Endothelial cell of umbilical vein (primary cell): ENCODE data around the gene SPRED2. TPM values are rescaled to one million over a fixed set of nuclear protein-coding genes. Genes with fewer than 3 reads are reported as not detected.

ENCODE experiments used
- BruUV-seq: library from RNA; stranded (reverse); fragments of 400-500 nt; replicated peaks from 2 replicates; lab custom pipeline; 2021; lab: Mats Ljungman, UMichigan
- CTCF ChIA-PET: fragments of 300-600, 350-600 bp; sonication (Branson Sonifier 250); formaldehyde crosslinking; loops from one replicate; lab custom pipeline; 2021; ENCODE audit warnings: antibody characterized with exemption, inconsistent platforms; lab: Charles Lee
- POLR2A ChIA-PET: fragments of 300-600, 350-600 bp; sonication (Branson Sonifier 250); formaldehyde crosslinking; loops from one replicate; lab custom pipeline; 2021; ENCODE audit warnings: antibody characterized with exemption, inconsistent platforms; lab: Charles Lee
- DNase-seq: peaks from one replicate; pipeline ENCODE4 v3.0.0-alpha.2; 2011; ENCODE audit warnings: low read depth, low spot score
- FAIRE-seq: peaks from 2 replicates; lab custom pipeline; 2011; peaks lifted over from hg19 to GRCh38; lab: Jason Lieb, UNC
- H2AFZ ChIP-seq: 2 replicates; pipeline ENCODE4 v1.6.0; 2012; ENCODE audit warnings: low read depth, low read length, control low read depth, inconsistent platforms
- H3K27ac ChIP-seq: 2 replicates; pipeline ENCODE4 v1.5.1; 2011; ENCODE audit warnings: low read depth, mild to moderate bottlenecking, control low read depth, low read length, moderate library complexity; ENCODE audit not compliant: insufficient read depth
- H3K27me3 ChIP-seq, 2 experiments: 2 replicates each; pipeline versions ENCODE4 v1.6.0 to v1.6.1; 2011; ENCODE audit warnings: low read length in 2 of 2, mixed read lengths in 1 of 2; ENCODE audit not compliant: control insufficient read depth in 2 of 2, insufficient read depth in 2 of 2
- H3K36me3 ChIP-seq, 2 experiments: 2 replicates in 1 of 2; 3 replicates in 1 of 2; pipeline ENCODE4 v1.5.1; 2011; ENCODE audit warnings: low read length in 2 of 2, mild to moderate bottlenecking in 1 of 2, moderate library complexity in 1 of 2; ENCODE audit not compliant: control insufficient read depth in 2 of 2, insufficient read depth in 2 of 2; ENCODE audit errors: extremely low read depth in 1 of 2
- H3K4me1 ChIP-seq: 3 replicates; pipeline ENCODE4 v1.5.1; 2011; ENCODE audit warnings: mild to moderate bottlenecking, low read length; ENCODE audit not compliant: control insufficient read depth, insufficient read depth; ENCODE audit errors: extremely low read depth
- H3K4me2 ChIP-seq: 2 replicates; pipeline ENCODE4 v1.6.1; 2011; ENCODE audit warnings: low read length, control low read depth, mixed read lengths; ENCODE audit not compliant: insufficient read depth
- H3K4me3 ChIP-seq, 3 experiments: fragments of 200-600 bp in 1 of 3; sonication (generic), shearing (Covaris generic) in 1 of 3; replicated peaks in 1 of 3; 2 replicates each; pipeline ENCODE4 v1.5.1; 2011 to 2016; ENCODE audit warnings: control low read depth in 3 of 3, low read length in 3 of 3, mild to moderate bottlenecking in 2 of 3, inconsistent platforms in 1 of 3, low read depth in 1 of 3, moderate library complexity in 1 of 3; ENCODE audit not compliant: insufficient read depth in 1 of 3
- H3K79me2 ChIP-seq: 2 replicates; pipeline ENCODE4 v1.6.0; 2012; ENCODE audit warnings: low read length, inconsistent platforms; ENCODE audit not compliant: control insufficient read depth, insufficient read depth
- H3K9ac ChIP-seq: replicated peaks from 2 replicates; pipeline ENCODE3; 2011; ENCODE audit warnings: low read length, control low read depth; ENCODE audit not compliant: insufficient read depth; ENCODE audit errors: extremely low read depth
- H3K9me1 ChIP-seq: replicated peaks from 3 replicates; pipeline ENCODE4 v1.6.0; 2011; ENCODE audit warnings: mild to moderate bottlenecking, low read length; ENCODE audit not compliant: control insufficient read depth, insufficient read depth; ENCODE audit errors: extremely low read depth
- H3K9me3 ChIP-seq: replicated peaks from 2 replicates; pipeline ENCODE4 v1.5.1; 2012; ENCODE audit warnings: low read length, inconsistent platforms; ENCODE audit not compliant: control insufficient read depth, insufficient read depth
- H4K20me1 ChIP-seq: replicated peaks from 2 replicates; pipeline ENCODE3; 2011; ENCODE audit warnings: mild to moderate bottlenecking, low read length; ENCODE audit not compliant: control insufficient read depth, insufficient read depth; ENCODE audit errors: extremely low read depth
- EZH2 ChIP-seq: IDR thresholded peaks from 2 replicates; pipeline ENCODE4 v1.6.1; 2012; ENCODE audit warnings: borderline replicate concordance, low read depth, mild to moderate bottlenecking, moderate library complexity, low read length, inconsistent platforms; ENCODE audit not compliant: severe bottlenecking
- FOS ChIP-seq: IDR thresholded peaks from 2 replicates; pipeline ENCODE4 v1.6.1; 2011; ENCODE audit warnings: mild to moderate bottlenecking, low read length, moderate library complexity, borderline replicate concordance; ENCODE audit not compliant: insufficient read depth
- GATA2 ChIP-seq: IDR thresholded peaks from 2 replicates; pipeline ENCODE4 v1.7.0; 2011; ENCODE audit warnings: low read depth, mild to moderate bottlenecking, moderate library complexity, mixed read lengths, low read length; ENCODE audit not compliant: insufficient read length, insufficient read depth
- JUN ChIP-seq: IDR thresholded peaks from 2 replicates; pipeline ENCODE4 v1.6.1; 2011; ENCODE audit warnings: borderline replicate concordance, low read depth; ENCODE audit not compliant: insufficient read length, insufficient read depth
- MAX ChIP-seq: IDR thresholded peaks from 2 replicates; pipeline ENCODE4 v1.6.1; 2011; ENCODE audit not compliant: insufficient read depth, insufficient read length
- MYC ChIP-seq: IDR thresholded peaks from one replicate; pipeline ENCODE4 v1.6.1; 2011; ENCODE audit warnings: mild to moderate bottlenecking, low read depth, low read length
- POLR2A ChIP-seq: IDR thresholded peaks from 2 replicates; pipeline ENCODE4 v1.6.1; 2012; ENCODE audit warnings: low read depth, mild to moderate bottlenecking, control low read depth, low read length
- POLR2AphosphoS5 ChIP-seq: IDR thresholded peaks from 2 replicates; pipeline ENCODE4 v1.6.1; 2012; ENCODE audit warnings: low read depth, mild to moderate bottlenecking, control low read depth, low read length, moderate library complexity; ENCODE audit not compliant: insufficient read depth
- dilution Hi-C: fragments of 300-500 bp; cut with MboI; formaldehyde crosslinking; loops from one replicate; pipeline ENCODE4 v1.15.0; 2019; ENCODE audit warnings: low sequenced_read_pairs; ENCODE audit not compliant: extremely low pct_ligation_motif_present
- intact Hi-C: fragments of 100-400 bp; cut with micrococcal nuclease; formaldehyde crosslinking; loops from one replicate; pipeline ENCODE4 v1.10.0; 2022
- polyA plus RNA-seq, 4 experiments: library from polyadenylated mRNA; depleted of rRNA in 3 of 4; stranded (reverse) in 3 of 4; unstranded in 1 of 4; fragments of >200 nt; gene quantifications; 2 replicates each; pipeline versions ENCODE4 v1.2.1 to v1.2.3, GENCODE V29; 2011 to 2012; ENCODE audit warnings: missing spikeins in 1 of 4
- total RNA-seq: library from RNA; stranded (reverse); gene quantifications from 2 replicates; pipeline ENCODE4 v1.2.3, GENCODE V29; 2021
- TF ChIP-seq, protein P1 (sequence below), 2 donors: IDR thresholded peaks; 1 replicate in 1 of 2; 2 replicates in 1 of 2; pipeline ENCODE4 v1.5.1; 2011; ENCODE audit warnings: low read length in 2 of 2, mild to moderate bottlenecking in 2 of 2, moderate library complexity in 2 of 2, control low read depth in 1 of 2, inconsistent platforms in 1 of 2, low read depth in 1 of 2; ENCODE audit not compliant: insufficient read depth in 1 of 2; ENCODE audit errors: extremely low read depth in 1 of 2

The SPRED2 gene
- total and polyA plus RNA-seq, 2 donors (not counting 3 experiments of a cell fraction or from before 2014, with no cell fraction given): 3.6 to 9.6 TPM

GRCh38 chr2:65390134-65390533, 42.3 kb downstream of the SPRED2 start:
- dilution Hi-C loops: no loop called here
- FAIRE-seq: no peak
- CTCF ChIA-PET: no interaction called here
- Histone ChIP-seq H3K4me1 (no peaks in the 10 kb centered on the region), H4K20me1 (peaks cover 7% of the 10 kb centered on the region), H3K36me3 (no peaks in the 10 kb centered on the region), H3K9ac (no peak overlapping the region), H3K9me1 (no peaks in the 10 kb centered on the region), H3K79me2 (no peaks in the 10 kb centered on the region), H3K4me3 (no peak overlapping the region), H3K27me3 (peaks cover 55 to 58% of the 10 kb centered on the region in 2 experiments), H2AFZ (no peak overlapping the region), H3K27ac (no peak overlapping the region), H3K9me3 (no peaks in the 10 kb centered on the region), H3K4me2 (no peak overlapping the region)
- no TSS peak for BruUV-seq
- DNase-seq: no peak
- intact Hi-C loops: no loop called here
- POLR2A ChIA-PET: no interaction called here
- TF ChIP-seq GATA2 (no peak), POLR2A (no peak), MYC (no peak), JUN (no peak), POLR2AphosphoS5 (no peak), EZH2 (no peak), FOS (no peak), MAX (no peak)
- TF ChIP-seq, protein P1, sequence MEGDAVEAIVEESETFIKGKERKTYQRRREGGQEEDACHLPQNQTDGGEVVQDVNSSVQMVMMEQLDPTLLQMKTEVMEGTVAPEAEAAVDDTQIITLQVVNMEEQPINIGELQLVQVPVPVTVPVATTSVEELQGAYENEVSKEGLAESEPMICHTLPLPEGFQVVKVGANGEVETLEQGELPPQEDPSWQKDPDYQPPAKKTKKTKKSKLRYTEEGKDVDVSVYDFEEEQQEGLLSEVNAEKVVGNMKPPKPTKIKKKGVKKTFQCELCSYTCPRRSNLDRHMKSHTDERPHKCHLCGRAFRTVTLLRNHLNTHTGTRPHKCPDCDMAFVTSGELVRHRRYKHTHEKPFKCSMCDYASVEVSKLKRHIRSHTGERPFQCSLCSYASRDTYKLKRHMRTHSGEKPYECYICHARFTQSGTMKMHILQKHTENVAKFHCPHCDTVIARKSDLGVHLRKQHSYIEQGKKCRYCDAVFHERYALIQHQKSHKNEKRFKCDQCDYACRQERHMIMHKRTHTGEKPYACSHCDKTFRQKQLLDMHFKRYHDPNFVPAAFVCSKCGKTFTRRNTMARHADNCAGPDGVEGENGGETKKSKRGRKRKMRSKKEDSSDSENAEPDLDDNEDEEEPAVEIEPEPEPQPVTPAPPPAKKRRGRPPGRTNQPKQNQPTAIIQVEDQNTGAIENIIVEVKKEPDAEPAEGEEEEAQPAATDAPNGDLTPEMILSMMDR (IDR thresholded peaks at IDR 0.05; ENCODE audit: extremely low read depth in 1 of 2, insufficient read depth in 1 of 2, low read depth in 1 of 2, low read length in 2 of 2): no peak
